Posterior vena cava (tissue), 2 donors: ENCODE measurements around the gene FAM184A. TPM values are rescaled to one million over a fixed set of nuclear protein-coding genes. Genes with fewer than 3 reads are reported as not detected.
"Not testable (repeated sequence)": the region's sequence is repeated elsewhere in the genome, so short reads cannot be mapped to it uniquely, and the experiment has no call there.

Experiments
- DNase-seq: peaks from one replicate; pipeline ENCODE4 v3.0.0-alpha.2; 2020; ENCODE audit warnings: low spot score
- intact Hi-C, 2 donors: fragments of 100-400 bp; cut with DNase I; formaldehyde crosslinking; loops; one replicate each; pipeline versions ENCODE4 v1.14.1 to v1.14.2; 2022 to 2023
- total RNA-seq, 2 donors: library from RNA; stranded (reverse); fragmentation: NEBNext Ultra II Directional; extraction: Animal tissue kit (Norgen Biotek cat#: 25700); gene quantifications; one replicate each; pipeline ENCODE4 v1.2.1, GENCODE V29; 2021
- donor health status: DM: yes; HTN: yes; CAD: no.
- donor health status: DM: yes; HTN: yes; CAD: no.

Gene FAM184A
- total RNA-seq, 2 donors from 2014 or later: 4.5 to 5.9 TPM

- no peak for DNase-seq
- intact Hi-C loops: no loop called here
These were observed 51.6 kb downstream of the FAM184A start for GRCh38 chr6:119026822-119027221.

DNA sequence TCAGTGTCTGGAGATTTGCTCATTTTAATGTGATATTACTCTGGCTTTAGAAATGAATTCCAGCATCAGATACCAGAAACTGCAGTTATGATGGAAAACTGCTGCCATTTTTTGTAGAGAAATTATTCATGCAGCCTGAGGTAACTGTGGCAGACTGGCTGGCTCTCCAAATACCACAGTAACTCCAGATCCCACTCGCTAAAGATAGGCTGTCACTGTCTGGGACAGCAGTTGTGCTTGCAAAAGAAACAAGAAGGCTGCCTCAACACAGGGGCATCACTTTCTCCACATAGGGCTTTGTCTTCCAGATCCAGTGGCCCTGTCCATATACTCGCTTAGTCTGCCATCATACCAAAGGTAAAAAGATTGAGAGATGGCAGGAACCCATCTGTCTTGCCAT, 52.7 kb downstream of the FAM184A start:
- DNase-seq: no peak
- intact Hi-C loops: no loop called here

DNA sequence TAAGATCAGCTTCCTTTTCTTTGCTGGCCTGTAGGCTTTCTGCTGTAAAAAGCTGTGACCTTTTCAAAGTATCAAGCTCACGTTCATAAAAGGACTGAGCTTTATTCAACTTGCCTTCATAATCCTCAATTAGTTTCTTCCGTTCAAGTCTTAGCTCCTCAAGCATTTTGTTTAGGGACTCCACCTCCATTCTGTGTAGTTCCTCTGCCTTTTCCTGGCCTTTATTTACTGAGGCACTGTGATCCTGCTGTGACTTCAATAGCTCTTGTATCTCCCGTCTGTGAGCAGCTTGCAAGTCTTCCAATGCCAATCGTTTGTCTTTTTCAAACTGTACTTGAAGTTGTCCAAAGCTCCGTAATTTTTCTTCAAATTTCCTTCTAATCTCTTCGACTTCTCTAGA, 54.4 kb downstream of the FAM184A start:
- DNase-seq: no peak
- intact Hi-C loops: no loop called here

DNA sequence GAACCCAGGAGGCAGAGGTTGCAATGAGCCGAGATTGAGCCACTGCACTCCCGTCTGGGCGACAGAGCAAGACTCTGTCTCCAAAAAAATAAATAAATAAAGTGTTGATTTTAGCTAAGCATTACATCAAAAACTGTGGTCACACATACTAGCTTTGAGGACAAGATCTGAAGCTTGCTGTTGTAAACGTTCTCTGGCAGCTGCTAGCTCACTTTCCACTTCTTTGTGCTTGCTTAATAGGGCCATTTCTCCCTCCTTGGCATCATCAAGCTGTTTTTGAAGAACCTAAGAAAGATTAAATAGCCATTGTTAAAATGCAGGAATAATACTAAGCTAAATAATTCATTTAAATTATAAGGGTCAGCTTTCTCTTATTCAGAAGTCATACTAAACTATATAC, 55.7 kb downstream of the FAM184A start:
- intact Hi-C loops: no loop called here
- DNase-seq: no peak

DNA sequence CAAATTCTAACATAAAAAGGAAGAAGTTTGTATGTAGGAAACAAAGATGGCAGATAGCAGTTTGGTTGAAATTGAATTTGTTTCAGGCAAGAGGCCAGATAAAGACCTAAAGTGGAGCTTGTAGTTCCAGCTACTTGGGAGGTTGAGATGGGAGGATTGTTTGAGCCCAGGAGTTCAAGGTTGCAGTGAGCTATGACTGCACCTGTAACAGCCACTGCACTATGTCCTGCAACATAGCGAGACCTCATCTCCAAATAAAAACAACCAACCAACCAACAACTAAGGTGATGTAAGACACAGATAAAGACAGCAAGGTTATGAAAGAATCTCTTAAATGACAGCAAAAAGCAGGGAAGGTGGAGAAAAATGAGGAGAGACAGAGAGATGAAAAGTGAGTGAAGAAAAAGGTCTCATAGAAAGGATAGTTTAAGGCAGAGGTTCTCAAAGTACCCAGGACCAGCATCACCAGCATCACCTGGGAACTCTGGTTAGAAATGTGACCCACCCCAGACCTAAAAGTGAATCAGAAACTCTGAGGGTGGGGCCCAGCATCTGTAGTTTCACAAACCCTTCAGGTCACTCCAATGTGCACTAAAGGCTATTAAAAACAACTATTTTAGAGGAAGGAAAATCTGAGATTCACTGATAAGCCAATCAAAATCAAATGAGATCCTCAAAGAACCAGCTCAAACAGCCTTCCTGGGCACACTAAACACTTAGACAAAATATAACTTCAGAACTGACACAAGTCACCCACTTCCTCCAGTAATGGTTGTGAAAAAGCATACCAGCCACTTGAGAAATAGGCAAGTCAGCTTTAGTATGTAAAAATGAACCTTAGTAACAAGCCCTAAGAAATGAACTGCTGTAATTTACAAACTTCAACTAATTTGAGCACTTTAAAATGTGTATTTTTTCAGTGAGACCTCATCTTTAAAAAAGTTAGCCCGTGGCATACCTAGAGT, 57.6 kb downstream of the FAM184A start:
- DNase-seq: no peak

GRCh38 chr6:119015165-119015564, 63.3 kb downstream of the FAM184A start:
- intact Hi-C loops: not testable (repeated sequence)

More for the DNA sequence above, 57.6 kb downstream of the FAM184A start:
- intact Hi-C loops: no loop called here

DNA sequence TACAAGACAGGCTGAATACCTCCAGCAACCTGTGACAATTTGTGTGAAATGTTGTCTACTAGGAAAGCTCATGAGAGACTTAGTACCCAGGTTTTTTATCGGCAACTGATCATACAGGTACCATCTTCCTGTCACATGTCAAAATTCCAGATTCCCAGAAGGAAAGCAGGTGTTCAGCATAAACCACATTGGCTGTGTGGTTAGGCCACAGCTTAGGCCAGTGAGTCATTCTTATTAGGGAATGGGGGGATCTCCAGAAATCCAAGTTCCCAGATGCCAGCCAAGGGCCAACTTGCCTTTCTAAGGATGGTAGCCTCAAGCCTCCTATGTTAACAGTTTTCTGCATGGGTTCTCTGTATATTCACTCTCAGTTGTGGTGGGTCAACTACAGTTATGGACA, 65.9 kb downstream of the FAM184A start:
- intact Hi-C loops: no loop called here

More at GRCh38 chr6:119015165-119015564, 63.3 kb downstream of the FAM184A start:
- DNase-seq: not testable (repeated sequence)

GRCh38 chr6:119009266-119009665, 69.2 kb downstream of the FAM184A start:
- intact Hi-C loops, DNase-seq: not testable (repeated sequence)

More for the DNA sequence above, 65.9 kb downstream of the FAM184A start:
- DNase-seq: no peak

- intact Hi-C loops: no loop called here
- no peak for DNase-seq
These were observed 71.5 kb downstream of the FAM184A start for GRCh38 chr6:119006974-119007373.

GRCh38 chr6:119002069-119002468, 76.4 kb downstream of the FAM184A start:
- no peak for DNase-seq
- intact Hi-C loops: no loop called here

DNA sequence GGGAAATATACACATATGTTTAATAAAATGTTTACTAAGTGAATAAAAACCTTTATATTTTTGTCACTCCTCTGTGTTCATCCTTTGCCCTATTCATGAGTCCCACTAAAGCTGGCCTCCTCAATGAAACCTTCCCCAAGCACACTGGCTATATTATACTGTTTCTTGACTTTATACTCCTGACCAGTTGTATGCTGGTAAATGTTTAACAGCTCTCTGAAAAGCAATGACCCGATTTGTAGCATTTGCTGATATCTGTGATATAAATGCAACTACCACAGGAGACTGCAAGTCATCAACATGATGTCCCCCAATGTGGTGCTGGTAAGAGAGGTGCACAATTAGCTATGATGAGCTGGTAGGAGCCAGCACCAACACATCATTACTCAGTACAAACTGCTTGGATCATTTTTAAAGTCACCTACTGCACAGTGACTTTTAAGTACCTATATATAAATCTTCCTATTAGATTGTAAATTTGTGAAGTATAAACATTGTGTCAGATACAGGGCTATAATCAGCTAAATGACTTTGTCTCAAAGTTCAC, 78.9 kb downstream of the FAM184A start:
- DNase-seq: no peak
- intact Hi-C loops: no loop called here

GRCh38 chr6:118997426-118997825, 81.0 kb downstream of the FAM184A start:
- intact Hi-C loops, DNase-seq: not testable (repeated sequence)

- DNase-seq: no peak
- intact Hi-C loops: no loop called here
These were observed 82.1 kb downstream of the FAM184A start for GRCh38 chr6:118996289-118996820.

DNA sequence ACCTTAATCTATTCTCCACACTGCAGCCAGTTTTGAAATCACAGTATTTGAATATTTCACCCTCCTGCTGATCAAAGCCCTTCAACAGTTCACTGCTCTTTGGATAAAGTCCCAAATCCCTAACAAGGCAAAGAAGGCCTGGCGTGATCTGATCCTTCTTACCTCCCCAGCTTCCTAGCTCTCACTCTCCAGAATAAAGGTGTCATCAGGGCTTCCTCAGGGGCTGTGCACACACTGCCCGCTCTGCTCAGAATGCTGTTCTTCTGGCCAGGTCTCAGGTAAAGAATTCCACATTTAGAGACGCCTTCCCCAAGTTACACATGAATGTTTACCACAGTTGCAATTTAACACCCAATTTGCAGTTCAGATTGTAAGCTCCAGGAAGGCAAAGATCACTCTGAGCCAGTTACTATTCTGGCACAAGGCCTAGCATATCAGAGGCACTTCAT, 84.6 kb downstream of the FAM184A start:
- intact Hi-C loops: no loop called here
- no peak for DNase-seq

- DNase-seq: no peak
- intact Hi-C loops: no loop called here
These were observed 85.1 kb downstream of the FAM184A start for GRCh38 chr6:118993358-118993757.

GRCh38 chr6:118992186-118992795, 86.2 kb downstream of the FAM184A start:
- DNase-seq: no peak
- intact Hi-C loops: no loop called here

DNA sequence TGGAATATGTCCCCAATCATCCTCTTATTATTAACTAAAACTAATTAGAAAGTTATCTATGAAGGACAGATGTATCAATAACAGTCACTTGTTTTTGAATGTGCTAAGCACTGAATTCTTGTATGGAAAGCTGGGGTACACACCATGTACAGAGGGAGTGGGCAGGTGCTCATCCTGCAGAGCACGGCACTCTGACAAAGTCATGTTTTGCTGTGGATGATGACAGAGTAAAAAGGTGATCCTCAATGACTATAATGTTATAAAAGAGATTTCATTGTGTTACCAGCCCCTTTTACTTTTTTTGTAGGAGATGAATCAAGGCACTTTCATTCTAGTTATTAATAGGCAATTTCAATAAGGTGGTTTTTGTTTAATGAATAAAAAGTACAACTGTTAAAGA, 92.2 kb downstream of the FAM184A start:
- DNase-seq: no peak
- intact Hi-C loops: no loop called here

- DNase-seq: no peak
- intact Hi-C loops: no loop called here
These were observed 93.2 kb downstream of the FAM184A start for GRCh38 chr6:118985123-118985830.

GRCh38 chr6:118984342-118984741, 94.1 kb downstream of the FAM184A start:
- DNase-seq: no peak
- intact Hi-C loops: no loop called here
